Measurements from ENCODE around the gene SPPL3.

DNA sequence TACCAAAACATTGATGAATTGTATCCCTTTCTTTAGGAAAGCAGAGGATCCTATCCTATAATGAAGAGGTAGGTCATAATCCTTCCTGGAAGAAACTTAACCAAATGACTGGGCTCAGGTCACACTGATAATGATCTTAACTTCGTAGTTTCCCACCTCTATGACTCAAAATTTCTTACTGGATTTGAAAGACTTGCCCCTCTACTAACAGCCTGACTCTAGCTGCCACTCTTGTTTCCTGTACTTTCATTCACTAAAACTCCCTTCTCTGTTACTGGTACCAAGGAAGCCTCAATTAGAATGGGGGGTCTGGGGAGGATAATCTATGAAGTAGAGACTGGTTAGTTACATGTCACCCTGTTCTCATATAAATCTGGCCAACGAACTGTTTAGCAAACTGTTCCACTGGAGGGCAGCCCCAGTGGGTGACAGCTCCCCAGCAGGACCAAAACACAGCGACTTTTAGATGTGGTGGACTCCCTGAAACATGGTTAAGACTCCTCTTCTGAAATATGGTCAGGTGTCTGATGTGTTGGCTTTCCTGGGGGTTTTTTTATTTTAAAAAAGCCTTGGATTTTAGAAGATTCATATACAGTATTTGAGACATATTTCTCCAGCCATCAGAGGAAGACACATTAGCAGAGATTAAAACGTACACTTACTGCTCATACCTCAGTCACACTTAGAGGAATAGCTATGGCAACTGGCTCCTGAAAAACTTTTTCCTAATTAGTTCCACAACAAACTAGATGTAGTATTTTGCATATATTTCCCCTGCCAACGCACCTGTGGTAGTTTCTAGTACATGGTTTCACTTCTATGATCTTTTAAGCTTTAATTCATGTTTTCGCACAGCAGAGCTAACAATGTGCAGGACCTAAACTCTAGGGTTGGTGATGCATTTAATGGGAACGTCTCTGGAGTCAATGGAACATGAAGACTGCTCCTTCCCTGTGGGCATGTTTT, 106.2 kb downstream of the SPPL3 start:
- TF ChIP-seq, protein P1, sequence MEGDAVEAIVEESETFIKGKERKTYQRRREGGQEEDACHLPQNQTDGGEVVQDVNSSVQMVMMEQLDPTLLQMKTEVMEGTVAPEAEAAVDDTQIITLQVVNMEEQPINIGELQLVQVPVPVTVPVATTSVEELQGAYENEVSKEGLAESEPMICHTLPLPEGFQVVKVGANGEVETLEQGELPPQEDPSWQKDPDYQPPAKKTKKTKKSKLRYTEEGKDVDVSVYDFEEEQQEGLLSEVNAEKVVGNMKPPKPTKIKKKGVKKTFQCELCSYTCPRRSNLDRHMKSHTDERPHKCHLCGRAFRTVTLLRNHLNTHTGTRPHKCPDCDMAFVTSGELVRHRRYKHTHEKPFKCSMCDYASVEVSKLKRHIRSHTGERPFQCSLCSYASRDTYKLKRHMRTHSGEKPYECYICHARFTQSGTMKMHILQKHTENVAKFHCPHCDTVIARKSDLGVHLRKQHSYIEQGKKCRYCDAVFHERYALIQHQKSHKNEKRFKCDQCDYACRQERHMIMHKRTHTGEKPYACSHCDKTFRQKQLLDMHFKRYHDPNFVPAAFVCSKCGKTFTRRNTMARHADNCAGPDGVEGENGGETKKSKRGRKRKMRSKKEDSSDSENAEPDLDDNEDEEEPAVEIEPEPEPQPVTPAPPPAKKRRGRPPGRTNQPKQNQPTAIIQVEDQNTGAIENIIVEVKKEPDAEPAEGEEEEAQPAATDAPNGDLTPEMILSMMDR (conservative IDR thresholded peaks at IDR 0.05): no peak
- TF ChIP-seq ZFX (IDR thresholded peaks at IDR 0.05): no peak

Data from C4-2B (cell line).